Endothelial cell of umbilical vein (primary cell): ENCODE data around the gene MCTP1. TPM values are rescaled to one million over a fixed set of nuclear protein-coding genes. Genes with fewer than 3 reads are reported as not detected.

Experiments used
- BruUV-seq: library from RNA; stranded (reverse); fragments of 400-500 nt; replicated peaks from 2 replicates; lab custom pipeline; 2021; lab: Mats Ljungman, UMichigan
- CTCF ChIA-PET: fragments of 300-600, 350-600 bp; sonication (Branson Sonifier 250); formaldehyde crosslinking; loops from one replicate; lab custom pipeline; 2021; ENCODE audit warnings: antibody characterized with exemption, inconsistent platforms; lab: Charles Lee
- POLR2A ChIA-PET: fragments of 300-600, 350-600 bp; sonication (Branson Sonifier 250); formaldehyde crosslinking; loops from one replicate; lab custom pipeline; 2021; ENCODE audit warnings: antibody characterized with exemption, inconsistent platforms; lab: Charles Lee
- DNase-seq: peaks from one replicate; pipeline ENCODE4 v3.0.0-alpha.2; 2011; ENCODE audit warnings: low read depth, low spot score
- FAIRE-seq: peaks from 2 replicates; lab custom pipeline; 2011; peaks lifted over from hg19 to GRCh38; lab: Jason Lieb, UNC
- H2AFZ ChIP-seq: 2 replicates; pipeline ENCODE4 v1.6.0; 2012; ENCODE audit warnings: low read depth, low read length, control low read depth, inconsistent platforms
- H3K27ac ChIP-seq: 2 replicates; pipeline ENCODE4 v1.5.1; 2011; ENCODE audit warnings: low read depth, mild to moderate bottlenecking, control low read depth, low read length, moderate library complexity; ENCODE audit not compliant: insufficient read depth
- H3K27me3 ChIP-seq, 2 experiments: 2 replicates each; pipeline versions ENCODE4 v1.6.0 to v1.6.1; 2011; ENCODE audit warnings: low read length in 2 of 2, mixed read lengths in 1 of 2; ENCODE audit not compliant: control insufficient read depth in 2 of 2, insufficient read depth in 2 of 2
- H3K36me3 ChIP-seq, 2 experiments: 2 replicates in 1 of 2; 3 replicates in 1 of 2; pipeline ENCODE4 v1.5.1; 2011; ENCODE audit warnings: low read length in 2 of 2, mild to moderate bottlenecking in 1 of 2, moderate library complexity in 1 of 2; ENCODE audit not compliant: control insufficient read depth in 2 of 2, insufficient read depth in 2 of 2; ENCODE audit errors: extremely low read depth in 1 of 2
- H3K4me1 ChIP-seq: 3 replicates; pipeline ENCODE4 v1.5.1; 2011; ENCODE audit warnings: mild to moderate bottlenecking, low read length; ENCODE audit not compliant: control insufficient read depth, insufficient read depth; ENCODE audit errors: extremely low read depth
- H3K4me2 ChIP-seq: 2 replicates; pipeline ENCODE4 v1.6.1; 2011; ENCODE audit warnings: low read length, control low read depth, mixed read lengths; ENCODE audit not compliant: insufficient read depth
- H3K4me3 ChIP-seq, 3 experiments: fragments of 200-600 bp in 1 of 3; sonication (generic), shearing (Covaris generic) in 1 of 3; replicated peaks in 1 of 3; 2 replicates each; pipeline ENCODE4 v1.5.1; 2011 to 2016; ENCODE audit warnings: control low read depth in 3 of 3, low read length in 3 of 3, mild to moderate bottlenecking in 2 of 3, inconsistent platforms in 1 of 3, low read depth in 1 of 3, moderate library complexity in 1 of 3; ENCODE audit not compliant: insufficient read depth in 1 of 3
- H3K79me2 ChIP-seq: 2 replicates; pipeline ENCODE4 v1.6.0; 2012; ENCODE audit warnings: low read length, inconsistent platforms; ENCODE audit not compliant: control insufficient read depth, insufficient read depth
- H3K9ac ChIP-seq: replicated peaks from 2 replicates; pipeline ENCODE3; 2011; ENCODE audit warnings: low read length, control low read depth; ENCODE audit not compliant: insufficient read depth; ENCODE audit errors: extremely low read depth
- H3K9me1 ChIP-seq: replicated peaks from 3 replicates; pipeline ENCODE4 v1.6.0; 2011; ENCODE audit warnings: mild to moderate bottlenecking, low read length; ENCODE audit not compliant: control insufficient read depth, insufficient read depth; ENCODE audit errors: extremely low read depth
- H3K9me3 ChIP-seq: replicated peaks from 2 replicates; pipeline ENCODE4 v1.5.1; 2012; ENCODE audit warnings: low read length, inconsistent platforms; ENCODE audit not compliant: control insufficient read depth, insufficient read depth
- H4K20me1 ChIP-seq: replicated peaks from 2 replicates; pipeline ENCODE3; 2011; ENCODE audit warnings: mild to moderate bottlenecking, low read length; ENCODE audit not compliant: control insufficient read depth, insufficient read depth; ENCODE audit errors: extremely low read depth
- EZH2 ChIP-seq: IDR thresholded peaks from 2 replicates; pipeline ENCODE4 v1.6.1; 2012; ENCODE audit warnings: borderline replicate concordance, low read depth, mild to moderate bottlenecking, moderate library complexity, low read length, inconsistent platforms; ENCODE audit not compliant: severe bottlenecking
- FOS ChIP-seq: IDR thresholded peaks from 2 replicates; pipeline ENCODE4 v1.6.1; 2011; ENCODE audit warnings: mild to moderate bottlenecking, low read length, moderate library complexity, borderline replicate concordance; ENCODE audit not compliant: insufficient read depth
- GATA2 ChIP-seq: IDR thresholded peaks from 2 replicates; pipeline ENCODE4 v1.7.0; 2011; ENCODE audit warnings: low read depth, mild to moderate bottlenecking, moderate library complexity, mixed read lengths, low read length; ENCODE audit not compliant: insufficient read length, insufficient read depth
- JUN ChIP-seq: IDR thresholded peaks from 2 replicates; pipeline ENCODE4 v1.6.1; 2011; ENCODE audit warnings: borderline replicate concordance, low read depth; ENCODE audit not compliant: insufficient read length, insufficient read depth
- MYC ChIP-seq: IDR thresholded peaks from one replicate; pipeline ENCODE4 v1.6.1; 2011; ENCODE audit warnings: mild to moderate bottlenecking, low read depth, low read length
- POLR2A ChIP-seq: IDR thresholded peaks from 2 replicates; pipeline ENCODE4 v1.6.1; 2012; ENCODE audit warnings: low read depth, mild to moderate bottlenecking, control low read depth, low read length
- POLR2AphosphoS5 ChIP-seq: IDR thresholded peaks from 2 replicates; pipeline ENCODE4 v1.6.1; 2012; ENCODE audit warnings: low read depth, mild to moderate bottlenecking, control low read depth, low read length, moderate library complexity; ENCODE audit not compliant: insufficient read depth
- dilution Hi-C: fragments of 300-500 bp; cut with MboI; formaldehyde crosslinking; loops from one replicate; pipeline ENCODE4 v1.15.0; 2019; ENCODE audit warnings: low sequenced_read_pairs; ENCODE audit not compliant: extremely low pct_ligation_motif_present
- intact Hi-C: fragments of 100-400 bp; cut with micrococcal nuclease; formaldehyde crosslinking; loops from one replicate; pipeline ENCODE4 v1.10.0; 2022
- polyA plus RNA-seq, 4 experiments: library from polyadenylated mRNA; depleted of rRNA in 3 of 4; stranded (reverse) in 3 of 4; unstranded in 1 of 4; fragments of >200 nt; gene quantifications; 2 replicates each; pipeline versions ENCODE4 v1.2.1 to v1.2.3, GENCODE V29; 2011 to 2012; ENCODE audit warnings: missing spikeins in 1 of 4
- total RNA-seq: library from RNA; stranded (reverse); gene quantifications from 2 replicates; pipeline ENCODE4 v1.2.3, GENCODE V29; 2021
- TF ChIP-seq, protein P1 (sequence below), 2 donors: IDR thresholded peaks; 1 replicate in 1 of 2; 2 replicates in 1 of 2; pipeline ENCODE4 v1.5.1; 2011; ENCODE audit warnings: low read length in 2 of 2, mild to moderate bottlenecking in 2 of 2, moderate library complexity in 2 of 2, control low read depth in 1 of 2, inconsistent platforms in 1 of 2, low read depth in 1 of 2; ENCODE audit not compliant: insufficient read depth in 1 of 2; ENCODE audit errors: extremely low read depth in 1 of 2
- TF ChIP-seq, protein P2 (sequence below): IDR thresholded peaks from 2 replicates; pipeline ENCODE4 v1.6.1; 2011; ENCODE audit not compliant: insufficient read depth, insufficient read length

Gene MCTP1
- total and polyA plus RNA-seq, 2 donors (not counting 3 experiments of a cell fraction or from before 2014, with no cell fraction given) = 79.3 to 203 TPM

DNA sequence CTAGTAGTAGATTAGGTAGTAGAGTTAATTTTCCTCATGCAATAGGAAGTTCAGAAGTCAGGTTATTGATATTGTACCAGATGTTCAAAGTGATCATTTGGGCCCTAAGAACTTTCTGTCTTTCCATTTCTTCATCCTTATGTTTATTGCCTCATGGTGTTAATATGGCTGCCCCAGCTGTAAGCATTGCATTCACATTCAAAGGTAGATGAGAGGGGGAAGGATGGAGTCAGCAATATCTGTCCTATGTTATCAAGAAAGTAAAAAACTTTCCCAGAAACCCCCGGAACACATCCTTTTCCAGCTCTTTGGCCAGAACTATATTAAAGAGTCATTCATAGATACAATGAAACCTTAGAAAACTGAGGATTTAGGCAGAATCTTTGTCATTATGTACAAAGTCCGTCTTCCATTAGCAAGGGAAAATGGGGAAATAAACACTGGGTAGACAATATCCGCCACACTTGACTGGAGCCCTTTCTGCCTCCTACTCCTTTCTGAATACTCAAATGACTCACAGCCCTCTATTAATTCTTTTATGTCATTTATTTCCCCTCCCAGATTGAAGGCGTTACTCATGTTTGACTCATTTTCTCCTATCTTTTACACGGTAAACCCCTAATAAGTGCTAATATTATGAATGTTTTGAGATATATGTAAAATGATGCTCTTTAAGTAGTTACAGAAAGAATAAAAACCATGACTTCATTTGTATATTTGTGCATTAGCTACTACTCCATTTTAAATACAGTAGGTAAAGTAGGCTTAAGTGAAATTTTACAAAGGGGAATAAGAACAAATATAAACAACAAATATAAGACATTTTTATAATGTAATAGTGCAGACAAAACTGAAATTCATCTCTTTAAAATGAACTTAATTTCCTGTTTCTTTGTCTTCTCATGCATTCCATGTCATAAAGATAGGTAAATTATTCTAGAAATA lies 538.8 kb downstream of the MCTP1 start:
- peak; percentile 79 for FAIRE-seq
- no TSS peak for BruUV-seq
- ChIA-PET POLR2A (no interaction called here), CTCF (interaction anchor here (1.1 kb wide), 1 partner anchor 8 kb away, joined by 3 read pairs; no protein-coding TSS in a partner anchor)
- Histone ChIP-seq H3K36me3 (peaks cover 0 to 3% of the 10 kb centered on the region in 2 experiments), H3K4me3 (no peak overlapping the region), H3K4me1 (peaks cover 14% of the 10 kb centered on the region), H3K79me2 (no peaks in the 10 kb centered on the region), H3K9ac (no peak overlapping the region), H4K20me1 (no peaks in the 10 kb centered on the region), H2AFZ (peak overlapping the region; percentile 47), H3K27me3 (no peaks in the 10 kb centered on the region), H3K9me3 (no peaks in the 10 kb centered on the region), H3K9me1 (no peaks in the 10 kb centered on the region), H3K27ac (peak overlapping the region; percentile 28), H3K4me2 (peak overlapping the region; percentile 14)
- dilution Hi-C loops (no loop called here), intact Hi-C loops (no loop called here)
- peak; percentile 78 for DNase-seq
- TF ChIP-seq EZH2 (no peak), FOS (peak; percentile 95), GATA2 (no peak), MYC (no peak), JUN (peak; percentile 84), POLR2A (no peak), POLR2AphosphoS5 (peak; percentile 34)
- TF ChIP-seq, protein P1, sequence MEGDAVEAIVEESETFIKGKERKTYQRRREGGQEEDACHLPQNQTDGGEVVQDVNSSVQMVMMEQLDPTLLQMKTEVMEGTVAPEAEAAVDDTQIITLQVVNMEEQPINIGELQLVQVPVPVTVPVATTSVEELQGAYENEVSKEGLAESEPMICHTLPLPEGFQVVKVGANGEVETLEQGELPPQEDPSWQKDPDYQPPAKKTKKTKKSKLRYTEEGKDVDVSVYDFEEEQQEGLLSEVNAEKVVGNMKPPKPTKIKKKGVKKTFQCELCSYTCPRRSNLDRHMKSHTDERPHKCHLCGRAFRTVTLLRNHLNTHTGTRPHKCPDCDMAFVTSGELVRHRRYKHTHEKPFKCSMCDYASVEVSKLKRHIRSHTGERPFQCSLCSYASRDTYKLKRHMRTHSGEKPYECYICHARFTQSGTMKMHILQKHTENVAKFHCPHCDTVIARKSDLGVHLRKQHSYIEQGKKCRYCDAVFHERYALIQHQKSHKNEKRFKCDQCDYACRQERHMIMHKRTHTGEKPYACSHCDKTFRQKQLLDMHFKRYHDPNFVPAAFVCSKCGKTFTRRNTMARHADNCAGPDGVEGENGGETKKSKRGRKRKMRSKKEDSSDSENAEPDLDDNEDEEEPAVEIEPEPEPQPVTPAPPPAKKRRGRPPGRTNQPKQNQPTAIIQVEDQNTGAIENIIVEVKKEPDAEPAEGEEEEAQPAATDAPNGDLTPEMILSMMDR (IDR thresholded peaks at IDR 0.05; ENCODE audit: extremely low read depth in 1 of 2, insufficient read depth in 1 of 2, low read depth in 1 of 2, low read length in 2 of 2) = no peak
- TF ChIP-seq, protein P2, sequence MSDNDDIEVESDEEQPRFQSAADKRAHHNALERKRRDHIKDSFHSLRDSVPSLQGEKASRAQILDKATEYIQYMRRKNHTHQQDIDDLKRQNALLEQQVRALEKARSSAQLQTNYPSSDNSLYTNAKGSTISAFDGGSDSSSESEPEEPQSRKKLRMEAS = no peak
